ENCODE measurements around the gene ALOX15B. TPM values are rescaled to one million over a fixed set of nuclear protein-coding genes. Genes with fewer than 3 reads are reported as not detected.

Gene ALOX15B
- total and polyA plus RNA-seq, 2 of the 13 experiments (the other 11 are each of a cell fraction or from before 2014, with no cell fraction given): not detected

DNA sequence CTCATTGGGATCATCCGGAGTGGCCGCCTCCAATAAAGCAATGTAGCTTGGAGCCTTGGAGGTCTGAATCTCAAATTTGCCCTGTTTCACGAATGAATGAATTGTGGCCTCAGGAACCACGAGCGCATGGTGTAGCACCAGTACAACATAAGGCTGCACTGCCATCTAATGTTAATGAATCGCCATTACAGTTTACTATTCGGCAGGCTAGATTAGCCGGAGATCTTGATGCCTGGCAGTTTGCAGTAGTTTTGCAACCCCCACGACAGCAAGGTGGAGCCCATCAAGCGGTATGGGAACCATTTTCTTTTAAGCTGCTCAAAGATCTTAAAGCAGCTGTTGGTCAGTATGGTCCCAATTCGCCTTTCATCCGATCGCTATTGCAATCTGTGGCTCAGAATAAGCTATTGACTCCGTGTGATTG is 18.8 kb downstream of the ALOX15B start (continued):
- TF ChIP-seq, protein P1, sequence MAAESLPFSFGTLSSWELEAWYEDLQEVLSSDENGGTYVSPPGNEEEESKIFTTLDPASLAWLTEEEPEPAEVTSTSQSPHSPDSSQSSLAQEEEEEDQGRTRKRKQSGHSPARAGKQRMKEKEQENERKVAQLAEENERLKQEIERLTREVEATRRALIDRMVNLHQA (CRISPR knock-in tag; IDR thresholded peaks at IDR 0.05): no peak
- TF ChIP-seq ZNF354B (CRISPR knock-in tag; IDR thresholded peaks at IDR 0.05) (no peak), NR2F6 (IDR thresholded peaks at IDR 0.05) (no peak), NR2F6 (CRISPR knock-in tag; IDR thresholded peaks at IDR 0.05) (no peak), CBX1 (IDR thresholded peaks at IDR 0.05; ENCODE audit: low read depth) (no peak), ZNF781 (CRISPR knock-in tag; IDR thresholded peaks at IDR 0.05; ENCODE audit: borderline replicate concordance, not compliant biosample characterization) (no peak), AKAP8 (CRISPR knock-in tag; IDR thresholded peaks at IDR 0.05) (no peak), IRX3 (CRISPR knock-in tag; IDR thresholded peaks at IDR 0.05; ENCODE audit: borderline replicate concordance, low read depth) (no peak), GATA4 (IDR thresholded peaks at IDR 0.05; ENCODE audit: borderline replicate concordance, low read depth) (no peak), BCL6 (CRISPR knock-in tag; IDR thresholded peaks at IDR 0.05) (no peak), MAFG (CRISPR knock-in tag; IDR thresholded peaks at IDR 0.05) (no peak), CENPT (CRISPR knock-in tag; IDR thresholded peaks at IDR 0.05; ENCODE audit: low read depth) (no peak), HOXA7 (CRISPR knock-in tag; IDR thresholded peaks at IDR 0.05) (no peak), PRMT3 (CRISPR knock-in tag; IDR thresholded peaks at IDR 0.05; ENCODE audit: borderline replicate concordance, low read depth) (0 out of 2 replicates have a peak, but pooled peaks have one; percentile 47), HDAC1 (CRISPR knock-in tag; IDR thresholded peaks at IDR 0.05) (0 out of 2 replicates have a peak, but pooled peaks have one; percentile 60), ZBTB1 (CRISPR knock-in tag; IDR thresholded peaks at IDR 0.05; ENCODE audit: borderline replicate concordance) (no peak), ZSCAN25 (CRISPR knock-in tag; IDR thresholded peaks at IDR 0.05) (no peak), MXI1 (IDR thresholded peaks at IDR 0.05; ENCODE audit: borderline replicate concordance, low read depth, low read length) (peak; percentile 64; the same call in 1 of the 3 replicates), PHB2 (IDR thresholded peaks at IDR 0.05; ENCODE audit: partially characterized antibody) (no peak), CEBPG (CRISPR knock-in tag; IDR thresholded peaks at IDR 0.05) (no peak), ZNF12 (CRISPR knock-in tag; IDR thresholded peaks at IDR 0.05) (no peak), ZNF652 (CRISPR knock-in tag; IDR thresholded peaks at IDR 0.05; ENCODE audit: borderline replicate concordance, low read depth) (no peak), ELF1 (CRISPR knock-in tag; IDR thresholded peaks at IDR 0.05) (no peak), RBFOX2 (IDR thresholded peaks at IDR 0.05; ENCODE audit: low read depth, low read length) (no peak), HOXA5 (CRISPR knock-in tag; IDR thresholded peaks at IDR 0.05) (no peak), POLR2A (IDR thresholded peaks at IDR 0.05; ENCODE audit: insufficient read depth in 1 of 2, low read depth in 2 of 2, low read length in 2 of 2) (peak in 1 of 2 experiments; percentile 52; a peak in 2 of 4 replicates)
- TF ChIP-seq, protein P2, sequence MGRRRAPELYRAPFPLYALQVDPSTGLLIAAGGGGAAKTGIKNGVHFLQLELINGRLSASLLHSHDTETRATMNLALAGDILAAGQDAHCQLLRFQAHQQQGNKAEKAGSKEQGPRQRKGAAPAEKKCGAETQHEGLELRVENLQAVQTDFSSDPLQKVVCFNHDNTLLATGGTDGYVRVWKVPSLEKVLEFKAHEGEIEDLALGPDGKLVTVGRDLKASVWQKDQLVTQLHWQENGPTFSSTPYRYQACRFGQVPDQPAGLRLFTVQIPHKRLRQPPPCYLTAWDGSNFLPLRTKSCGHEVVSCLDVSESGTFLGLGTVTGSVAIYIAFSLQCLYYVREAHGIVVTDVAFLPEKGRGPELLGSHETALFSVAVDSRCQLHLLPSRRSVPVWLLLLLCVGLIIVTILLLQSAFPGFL (CRISPR knock-in tag; IDR thresholded peaks at IDR 0.05): no peak
- TF ChIP-seq, protein P3, sequence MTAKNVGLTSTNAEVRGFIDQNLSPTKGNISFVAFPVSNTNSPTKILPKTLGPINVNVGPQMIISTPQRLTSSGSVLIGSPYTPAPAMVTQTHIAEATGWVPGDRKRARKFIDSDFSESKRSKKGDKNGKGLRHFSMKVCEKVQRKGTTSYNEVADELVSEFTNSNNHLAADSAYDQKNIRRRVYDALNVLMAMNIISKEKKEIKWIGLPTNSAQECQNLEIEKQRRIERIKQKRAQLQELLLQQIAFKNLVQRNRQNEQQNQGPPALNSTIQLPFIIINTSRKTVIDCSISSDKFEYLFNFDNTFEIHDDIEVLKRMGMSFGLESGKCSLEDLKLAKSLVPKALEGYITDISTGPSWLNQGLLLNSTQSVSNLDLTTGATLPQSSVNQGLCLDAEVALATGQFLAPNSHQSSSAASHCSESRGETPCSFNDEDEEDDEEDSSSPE (CRISPR knock-in tag; IDR thresholded peaks at IDR 0.05): no peak; the same call in 1 of the 2 replicates
- TF ChIP-seq, protein P4, sequence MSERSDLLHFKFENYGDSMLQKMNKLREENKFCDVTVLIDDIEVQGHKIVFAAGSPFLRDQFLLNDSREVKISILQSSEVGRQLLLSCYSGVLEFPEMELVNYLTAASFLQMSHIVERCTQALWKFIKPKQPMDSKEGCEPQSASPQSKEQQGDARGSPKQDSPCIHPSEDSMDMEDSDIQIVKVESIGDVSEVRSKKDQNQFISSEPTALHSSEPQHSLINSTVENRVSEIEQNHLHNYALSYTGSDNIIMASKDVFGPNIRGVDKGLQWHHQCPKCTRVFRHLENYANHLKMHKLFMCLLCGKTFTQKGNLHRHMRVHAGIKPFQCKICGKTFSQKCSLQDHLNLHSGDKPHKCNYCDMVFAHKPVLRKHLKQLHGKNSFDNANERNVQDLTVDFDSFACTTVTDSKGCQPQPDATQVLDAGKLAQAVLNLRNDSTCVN (CRISPR knock-in tag; IDR thresholded peaks at IDR 0.05; ENCODE audit: borderline replicate concordance): no peak
